Coronary artery (tissue), 2 donors: ENCODE results near the gene TMC6.
"Not testable (repeated sequence)": the region's sequence is repeated elsewhere in the genome, so short reads cannot be mapped to it uniquely, and the experiment has no call there.

Experiments
- DNase-seq: peaks from one replicate; pipeline ENCODE4 v3.0.0-alpha.2; 2017; ENCODE audit warnings: low spot score
- H3K27ac ChIP-seq, 2 donors: fragments of 200-600 bp; sonication (generic); one replicate each; pipeline ENCODE4 v1.5.1; 2016 to 2019
- H3K4me3 ChIP-seq: fragments of 200-600 bp; sonication (generic); 2 replicates; pipeline ENCODE4 v1.5.1; 2016; ENCODE audit warnings: mild to moderate bottlenecking, moderate library complexity
- TF ChIP-seq, protein P1 (sequence below): fragments of 200-600 bp; sonication (generic); IDR thresholded peaks from one replicate; pipeline ENCODE4 v1.5.1; 2019; ENCODE audit warnings: antibody characterized with exemption

TMC6 gene

DNA sequence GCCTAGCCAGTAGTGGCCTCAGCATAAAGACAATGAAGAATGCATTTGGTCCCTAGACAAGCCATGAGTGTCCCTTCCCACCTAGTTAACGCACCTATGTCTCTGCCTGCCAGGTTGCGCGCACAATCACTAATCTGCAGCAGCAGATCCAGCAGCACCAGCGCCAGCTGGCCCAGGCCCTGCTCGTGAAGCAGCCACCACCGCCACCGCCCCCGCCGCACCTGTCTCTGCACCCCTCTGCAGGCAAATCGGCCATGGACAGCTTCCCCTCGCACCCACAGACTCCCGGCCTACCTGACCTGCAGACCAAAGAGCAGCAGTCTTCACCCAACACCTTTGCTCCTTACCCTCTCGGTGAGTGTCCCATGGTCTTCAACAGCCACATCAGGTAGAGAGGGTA, 41.8 kb downstream of the TMC6 start:
- Histone ChIP-seq H3K4me3 (no peak overlapping the region), H3K27ac (no peak overlapping the region)
- no peak for DNase-seq
- TF ChIP-seq, protein P1, sequence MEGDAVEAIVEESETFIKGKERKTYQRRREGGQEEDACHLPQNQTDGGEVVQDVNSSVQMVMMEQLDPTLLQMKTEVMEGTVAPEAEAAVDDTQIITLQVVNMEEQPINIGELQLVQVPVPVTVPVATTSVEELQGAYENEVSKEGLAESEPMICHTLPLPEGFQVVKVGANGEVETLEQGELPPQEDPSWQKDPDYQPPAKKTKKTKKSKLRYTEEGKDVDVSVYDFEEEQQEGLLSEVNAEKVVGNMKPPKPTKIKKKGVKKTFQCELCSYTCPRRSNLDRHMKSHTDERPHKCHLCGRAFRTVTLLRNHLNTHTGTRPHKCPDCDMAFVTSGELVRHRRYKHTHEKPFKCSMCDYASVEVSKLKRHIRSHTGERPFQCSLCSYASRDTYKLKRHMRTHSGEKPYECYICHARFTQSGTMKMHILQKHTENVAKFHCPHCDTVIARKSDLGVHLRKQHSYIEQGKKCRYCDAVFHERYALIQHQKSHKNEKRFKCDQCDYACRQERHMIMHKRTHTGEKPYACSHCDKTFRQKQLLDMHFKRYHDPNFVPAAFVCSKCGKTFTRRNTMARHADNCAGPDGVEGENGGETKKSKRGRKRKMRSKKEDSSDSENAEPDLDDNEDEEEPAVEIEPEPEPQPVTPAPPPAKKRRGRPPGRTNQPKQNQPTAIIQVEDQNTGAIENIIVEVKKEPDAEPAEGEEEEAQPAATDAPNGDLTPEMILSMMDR = no peak

DNA sequence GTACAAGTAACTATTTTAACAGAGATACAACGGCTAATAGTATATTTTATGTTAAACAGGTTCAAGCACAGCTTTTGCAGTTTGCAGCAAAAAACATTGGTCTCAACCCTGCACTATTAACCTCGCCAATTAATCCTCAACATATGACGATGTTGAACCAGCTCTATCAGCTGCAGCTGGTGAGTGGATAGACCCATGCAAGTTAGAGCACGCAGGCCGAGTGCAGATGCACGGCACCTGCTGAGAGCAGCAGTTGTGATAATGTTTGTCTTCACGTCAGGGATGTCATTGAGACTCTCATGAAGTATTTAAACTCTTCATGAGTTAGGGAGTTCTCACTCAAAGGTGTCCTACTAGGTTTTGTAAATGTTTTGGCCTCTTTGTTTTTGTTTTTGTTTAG, 45.6 kb downstream of the TMC6 start:
- DNase-seq = no peak
- no peak overlapping the region for H3K4me3 ChIP-seq
- TF ChIP-seq, protein P1 = no peak
- H3K27ac ChIP-seq = no peak overlapping the region

DNA sequence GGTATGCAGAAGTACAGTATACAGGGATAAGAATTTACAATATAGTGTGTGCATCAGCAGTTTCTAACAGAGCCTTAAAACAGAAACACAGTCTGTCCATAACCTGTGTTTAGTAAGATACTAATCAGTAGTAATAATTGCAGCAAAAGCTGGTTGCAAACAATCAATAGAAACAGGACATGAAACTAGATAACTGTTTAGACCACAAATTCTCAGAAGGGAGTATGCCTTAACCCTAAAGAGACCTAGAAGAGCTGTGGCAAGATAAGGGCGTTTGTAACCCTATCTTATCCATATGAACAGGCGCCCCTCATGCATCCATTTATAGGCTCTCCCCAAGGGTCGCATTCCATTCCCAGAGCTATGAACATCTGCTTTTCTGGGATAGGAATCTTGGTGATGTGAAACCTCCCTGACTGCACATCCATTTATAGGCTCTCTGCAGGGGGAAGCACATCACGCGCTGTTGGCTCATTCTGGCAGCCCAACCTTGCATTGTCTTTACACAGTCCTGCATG, 46.1 kb downstream of the TMC6 start:
- not testable (repeated sequence) for H3K27ac ChIP-seq, H3K4me3 ChIP-seq, DNase-seq

DNA sequence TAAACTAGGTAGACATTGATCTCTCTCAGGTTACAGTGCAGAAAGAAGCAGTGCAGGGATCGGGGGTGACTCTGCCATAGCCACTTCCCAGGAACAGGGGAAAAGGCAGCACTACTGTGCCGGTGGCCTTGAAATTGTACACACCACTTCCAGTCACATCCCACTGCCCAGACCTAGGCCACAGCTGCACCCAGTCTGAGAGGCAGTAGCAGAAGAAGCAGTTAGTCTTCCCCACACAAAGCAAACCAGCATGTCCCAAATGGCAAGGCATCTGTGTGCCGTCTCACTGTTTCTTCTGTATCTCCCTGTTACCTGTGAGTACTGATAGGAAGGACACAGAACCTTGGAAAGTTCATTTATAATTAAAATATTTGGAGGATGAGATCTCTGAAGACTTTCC, 47.0 kb downstream of the TMC6 start:
- H3K27ac ChIP-seq = no peak overlapping the region
- no peak overlapping the region for H3K4me3 ChIP-seq
- TF ChIP-seq, protein P1 = no peak
- DNase-seq = no peak

DNA sequence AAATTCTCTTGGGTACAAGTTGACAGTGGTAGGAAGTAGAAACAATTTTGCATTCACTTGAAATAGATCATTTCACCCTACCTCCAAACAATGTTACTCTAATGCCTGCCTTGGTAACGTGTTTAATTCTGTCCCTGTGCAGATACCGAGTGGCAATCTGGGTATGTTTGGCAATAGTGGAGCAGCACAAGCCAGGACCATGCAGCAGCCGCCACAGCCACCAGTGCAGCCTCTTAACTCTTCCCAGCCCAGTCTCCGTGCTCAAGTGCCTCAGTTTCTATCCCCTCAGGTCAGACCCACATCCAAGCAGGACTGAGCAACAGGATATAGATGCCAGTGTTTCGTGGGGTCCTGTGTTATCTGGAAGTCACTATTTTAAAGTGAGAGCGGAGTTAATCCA, 49.3 kb downstream of the TMC6 start:
- Histone ChIP-seq H3K27ac (no peak overlapping the region), H3K4me3 (no peak overlapping the region)
- no peak for DNase-seq
- TF ChIP-seq, protein P1 = no peak

DNA sequence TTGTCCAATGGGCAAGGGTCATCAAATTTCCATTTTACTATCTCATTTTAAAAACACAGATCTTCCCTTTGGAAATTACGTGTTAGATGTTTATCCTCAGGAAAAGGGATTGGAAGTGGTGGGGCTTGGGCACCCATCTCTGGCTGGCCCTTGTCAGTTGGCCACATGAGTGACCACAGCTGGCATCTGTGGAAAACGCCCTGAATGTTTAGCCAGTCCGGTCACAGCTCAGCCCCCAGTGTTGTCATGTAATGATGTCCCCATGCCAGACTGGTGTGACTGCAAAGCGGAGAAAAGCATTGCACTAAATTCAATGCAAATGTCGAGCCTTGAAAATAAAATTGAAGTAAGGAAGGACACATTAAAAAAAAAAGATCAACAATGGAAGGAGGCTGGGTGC, 53.0 kb downstream of the TMC6 start:
- TF ChIP-seq, protein P1 = no peak
- Histone ChIP-seq H3K27ac (no peak overlapping the region), H3K4me3 (no peak overlapping the region)
- DNase-seq = no peak

DNA sequence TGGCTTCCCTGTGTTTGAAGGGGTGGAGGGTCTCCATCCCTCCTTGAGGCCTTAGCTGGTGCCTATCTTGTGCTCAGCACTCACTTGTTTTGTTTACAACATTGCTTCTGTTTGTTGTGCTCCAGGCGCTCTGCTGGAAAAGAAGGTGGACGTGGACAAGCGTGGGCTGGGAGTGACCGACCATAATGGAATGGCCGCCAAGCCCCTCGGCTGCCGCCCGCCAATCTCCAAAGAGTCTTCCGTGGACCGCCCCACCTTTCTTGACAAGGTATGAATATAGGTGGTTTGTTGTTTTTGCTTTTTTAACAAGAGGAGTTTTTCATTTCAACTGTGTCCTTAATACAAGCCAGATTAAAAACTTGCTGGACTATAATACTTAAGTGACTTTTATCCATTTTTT, 53.5 kb downstream of the TMC6 start:
- Histone ChIP-seq H3K27ac (no peak overlapping the region), H3K4me3 (no peak overlapping the region)
- TF ChIP-seq, protein P1 = no peak
- DNase-seq = no peak

DNA sequence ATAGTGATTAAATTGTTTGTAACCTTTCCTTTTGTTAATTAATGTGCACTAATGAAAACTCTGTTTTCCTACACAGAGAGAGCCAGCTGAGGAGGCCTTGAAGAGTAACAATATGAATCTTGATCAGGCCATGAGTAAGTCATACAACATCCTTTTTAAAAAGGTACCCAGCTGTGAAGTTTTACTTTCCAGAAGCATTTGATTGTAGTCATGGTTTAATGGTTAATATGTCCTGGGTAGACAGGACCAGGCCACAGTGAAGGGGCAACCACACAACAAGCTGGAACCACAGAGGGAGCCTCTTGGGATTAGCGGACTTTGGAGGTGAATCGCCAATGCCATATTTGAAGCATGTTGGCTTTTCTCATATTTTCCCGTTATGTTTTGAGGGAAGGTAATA, 55.6 kb downstream of the TMC6 start:
- H3K27ac ChIP-seq = no peak overlapping the region
- DNase-seq = no peak
- TF ChIP-seq, protein P1 = no peak
- H3K4me3 ChIP-seq = no peak overlapping the region
